Activated B cell treated with CpG ODN at 0.5 μM for 24 hours (primary cell): Measurements from ENCODE around the gene CFAP61. TPM values are rescaled to one million over a fixed set of nuclear protein-coding genes. Genes with fewer than 3 reads are reported as not detected.
"Not testable (repeated sequence)": the region's sequence is repeated elsewhere in the genome, so short reads cannot be mapped to it uniquely, and the experiment has no call there.

Experiments used
- ATAC-seq: fragments of 200-7000 bp; cut with Tn5 transposase; one replicate; pipeline ENCODE4 v1.10.0; 2021; ENCODE audit warnings: low read depth, mild to moderate bottlenecking, moderate library complexity
- CTCF ChIA-PET: fragments of 350-600 bp; sonication (Branson Sonifier 250); formaldehyde crosslinking; loops from one replicate; lab custom pipeline; 2021; ENCODE audit warnings: antibody characterized with exemption; lab: Charles Lee
- POLR2A ChIA-PET: fragments of 350-600 bp; sonication (Branson Sonifier 250); formaldehyde crosslinking; loops from one replicate; lab custom pipeline; 2021; ENCODE audit warnings: antibody characterized with exemption; lab: Charles Lee
- DNase-seq: peaks from one replicate; pipeline ENCODE4 v3.0.0; 2022
- H3K27ac Mint-ChIP-seq: one replicate; pipeline ENCODE4 v1.8.0; 2020; ENCODE audit warnings: mixed read lengths
- H3K27me3 Mint-ChIP-seq: one replicate; pipeline ENCODE4 v1.8.0; 2021; ENCODE audit warnings: mixed read lengths
- H3K36me3 Mint-ChIP-seq: one replicate; pipeline ENCODE4 v1.8.0; 2021; ENCODE audit warnings: low read depth, mixed read lengths
- H3K4me1 Mint-ChIP-seq: one replicate; pipeline ENCODE4 v1.8.0; 2021; ENCODE audit warnings: mixed read lengths
- H3K4me3 Mint-ChIP-seq: one replicate; pipeline ENCODE4 v1.8.0; 2020; ENCODE audit warnings: mild to moderate bottlenecking, mixed read lengths
- H3K9me3 Mint-ChIP-seq: one replicate; pipeline ENCODE4 v1.8.0; 2020; ENCODE audit warnings: mixed read lengths
- CTCF ChIP-seq: fragments of 200-600 bp; IDR thresholded peaks from one replicate; pipeline ENCODE4 v1.8.0; 2022; ENCODE audit warnings: antibody characterized with exemption, mild to moderate bottlenecking
- intact Hi-C: fragments of 100-400 bp; cut with micrococcal nuclease; formaldehyde crosslinking; loops from one replicate; pipeline ENCODE4 v1.15.1; 2024
- total RNA-seq: library from RNA; stranded (reverse); gene quantifications from 2 replicates; pipeline ENCODE4 v1.2.3, GENCODE V29; 2022

Gene CFAP61
- total RNA-seq, 1 donor from 2014 or later: not detected

DNA sequence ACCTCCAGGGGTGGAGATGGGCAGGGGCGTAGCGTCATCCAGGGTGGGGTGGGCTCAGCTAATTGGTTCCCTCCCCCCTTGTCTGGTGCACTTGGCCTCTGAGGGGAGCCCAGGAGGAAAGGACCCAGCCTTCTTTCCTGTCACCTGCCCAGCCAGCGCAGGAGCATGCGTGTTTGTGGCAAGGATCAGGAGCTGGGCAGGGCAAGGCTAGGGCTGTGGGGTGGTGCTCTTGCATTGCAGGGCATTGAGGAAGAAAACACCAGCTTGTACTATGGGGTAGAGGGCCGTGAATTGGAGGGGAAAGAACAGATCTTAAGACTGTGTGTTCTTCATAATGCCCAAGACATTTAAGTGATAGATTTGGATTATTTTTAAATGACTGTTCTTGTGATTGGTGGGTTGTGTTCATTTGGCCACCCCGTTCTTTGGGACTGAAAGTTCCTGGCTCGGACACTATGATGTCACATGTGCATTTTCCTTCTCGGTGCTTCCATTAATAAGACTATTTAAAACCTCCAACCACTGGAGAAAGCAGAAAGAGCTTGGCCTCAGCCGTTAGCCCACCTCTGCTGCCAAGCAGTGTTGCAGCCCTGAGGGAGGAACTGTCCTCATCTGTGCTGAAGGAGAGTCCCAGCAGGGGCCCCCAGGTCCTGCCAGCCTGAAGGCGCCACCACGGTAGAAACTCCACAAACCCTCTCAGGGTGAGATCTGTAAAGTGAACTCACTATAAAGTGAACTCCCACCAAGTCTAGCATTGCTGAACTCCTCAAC lies 179.4 kb downstream of the CFAP61 start:
- no peak for DNase-seq
- Mint-ChIP-seq H3K4me1 (no peaks in the 10 kb centered on the region), H3K27ac (no peak overlapping the region), H3K36me3 (no peaks in the 10 kb centered on the region), H3K9me3 (peaks cover 8% of the 10 kb centered on the region), H3K27me3 (peaks cover 2% of the 10 kb centered on the region), H3K4me3 (no peak overlapping the region)
- intact Hi-C loops: no loop called here
- no peak for TF ChIP-seq CTCF
- no peak for ATAC-seq
- ChIA-PET CTCF (interaction anchor here (1.2 kb wide), 1 partner anchor 10 kb away, joined by 3 read pairs; no protein-coding TSS in a partner anchor), POLR2A (no interaction called here)

DNA sequence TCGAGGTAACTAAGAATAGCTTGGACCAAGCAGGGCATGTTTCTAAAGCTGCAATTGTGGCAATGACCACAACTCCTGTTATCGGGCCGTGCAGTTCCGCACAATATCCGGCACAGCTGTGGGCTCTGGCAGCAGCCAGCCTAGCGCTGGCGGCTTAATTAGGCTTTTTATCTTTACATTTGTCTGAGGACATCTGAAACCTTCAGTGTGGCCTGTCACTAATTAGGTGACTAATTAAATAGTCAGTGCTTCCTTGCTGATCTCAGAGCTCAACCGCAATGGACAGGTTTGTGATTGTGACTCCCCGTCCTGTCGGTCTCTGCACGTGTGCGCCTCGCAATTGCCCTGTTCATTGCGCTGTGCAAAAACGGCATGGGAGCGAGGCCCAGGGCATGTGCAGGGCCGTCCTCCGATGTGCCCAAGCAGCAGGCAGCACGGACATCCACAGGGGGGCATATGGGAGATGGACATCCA lies 180.7 kb downstream of the CFAP61 start:
- ATAC-seq: no peak
- Mint-ChIP-seq H3K27ac (no peak overlapping the region), H3K27me3 (peaks cover 2% of the 10 kb centered on the region), H3K4me1 (no peaks in the 10 kb centered on the region), H3K36me3 (no peaks in the 10 kb centered on the region), H3K4me3 (no peak overlapping the region), H3K9me3 (peaks cover under 1% of the 10 kb centered on the region)
- intact Hi-C loops: no loop called here
- POLR2A ChIA-PET: no interaction called here
- no peak for DNase-seq
- no peak for TF ChIP-seq CTCF
- CTCF ChIA-PET: no interaction called here

GRCh38 chr20:20235681-20236080 lies 183.3 kb downstream of the CFAP61 start:
- no peak for TF ChIP-seq CTCF
- CTCF ChIA-PET: no interaction called here
- Mint-ChIP-seq H3K4me3 (no peak overlapping the region), H3K4me1 (no peaks in the 10 kb centered on the region), H3K9me3 (no peaks in the 10 kb centered on the region), H3K27me3 (peaks cover 2% of the 10 kb centered on the region), H3K27ac (no peak overlapping the region), H3K36me3 (no peaks in the 10 kb centered on the region)
- POLR2A ChIA-PET: no interaction called here
- no peak for ATAC-seq
- intact Hi-C loops: no loop called here
- no peak for DNase-seq

DNA sequence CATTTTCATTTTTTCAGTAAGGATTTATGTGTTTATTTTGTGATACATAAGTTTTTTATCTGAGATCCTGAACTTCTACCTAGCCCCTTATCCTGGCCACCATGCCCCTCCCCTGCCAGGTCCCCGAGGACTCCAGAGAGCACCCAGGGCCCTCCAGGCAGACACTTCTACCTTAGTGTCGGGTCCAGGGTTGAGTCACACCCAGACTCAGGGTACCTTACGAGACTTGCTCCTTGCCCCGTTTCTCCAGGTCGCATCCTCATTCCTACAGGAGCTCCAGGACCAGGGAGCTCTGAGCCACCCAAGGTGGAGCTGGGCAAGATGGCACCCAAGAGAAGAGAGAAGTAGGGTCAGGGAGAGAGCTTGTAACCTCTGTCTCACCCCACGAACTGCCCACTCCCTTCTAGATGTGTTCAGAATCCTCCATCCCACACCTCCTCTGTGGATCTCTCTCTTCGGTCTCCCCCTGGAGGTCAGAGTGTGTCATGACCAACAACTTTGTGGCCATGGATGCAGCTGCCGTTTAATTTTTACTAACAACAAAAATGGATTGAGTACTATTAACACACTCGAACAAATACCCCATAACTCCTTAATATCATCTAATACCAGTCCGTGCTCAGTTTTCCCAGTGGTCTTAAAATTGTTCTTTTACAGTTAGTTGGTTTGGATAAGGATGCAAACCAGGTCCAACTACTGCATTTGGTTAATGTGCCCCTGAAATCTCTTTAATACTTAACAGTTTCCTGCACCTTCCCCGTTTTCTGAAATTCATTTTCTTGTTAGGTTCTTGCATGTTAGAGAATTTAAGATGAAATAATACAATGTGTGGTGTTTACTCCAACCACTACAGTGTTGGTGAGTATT lies 185.0 kb downstream of the CFAP61 start:
- no peak overlapping the region for H3K4me3 Mint-ChIP-seq
- ChIA-PET POLR2A (no interaction called here), CTCF (interaction anchor here (1.2 to 1.5 kb wide), 2 partner anchors 24 to 153 kb away, joined by 3 to 4 read pairs; no protein-coding TSS in a partner anchor)
- peaks cover 4% of the 10 kb centered on the region for H3K27me3 Mint-ChIP-seq
- DNase-seq (no peak), ATAC-seq (no peak)
- H3K9me3 Mint-ChIP-seq: no peaks in the 10 kb centered on the region
- no peaks in the 10 kb centered on the region for H3K4me1 Mint-ChIP-seq
- no peak overlapping the region for H3K27ac Mint-ChIP-seq
- H3K36me3 Mint-ChIP-seq: no peaks in the 10 kb centered on the region
- TF ChIP-seq CTCF: no peak
- intact Hi-C loops: loop anchor here (1.0 kb wide), 1 partner anchor 154 kb away; no protein-coding TSS in a partner anchor

- intact Hi-C loops: no loop called here
- peaks cover 2% of the 10 kb centered on the region for H3K27me3 Mint-ChIP-seq
- DNase-seq (no peak), ATAC-seq (no peak)
- no peak overlapping the region for H3K4me3 Mint-ChIP-seq
- no peak overlapping the region for H3K27ac Mint-ChIP-seq
- no peaks in the 10 kb centered on the region for H3K36me3 Mint-ChIP-seq
- CTCF ChIA-PET: interaction anchor here (0.8 kb wide), 1 partner anchor 10 kb away, joined by 3 read pairs; no protein-coding TSS in a partner anchor
- H3K9me3 Mint-ChIP-seq: no peaks in the 10 kb centered on the region
- no peaks in the 10 kb centered on the region for H3K4me1 Mint-ChIP-seq
- POLR2A ChIA-PET: no interaction called here
- TF ChIP-seq CTCF: no peak
Measured at GRCh38 chr20:20241976-20242375, 189.6 kb downstream of the CFAP61 start.

GRCh38 chr20:20244384-20244783 lies 192.1 kb downstream of the CFAP61 start:
- H3K27ac Mint-ChIP-seq, CTCF ChIA-PET, H3K27me3 Mint-ChIP-seq, POLR2A ChIA-PET, H3K9me3 Mint-ChIP-seq, intact Hi-C loops, DNase-seq, H3K36me3 Mint-ChIP-seq, ATAC-seq, H3K4me1 Mint-ChIP-seq, H3K4me3 Mint-ChIP-seq: not testable (repeated sequence)
